Nephron (organoid): ENCODE results near the gene TRPM2.

Experiments used
- H3K27ac Mint-ChIP-seq, 3 experiments: 2 replicates each; pipeline ENCODE4 v1.8.0; 2020; ENCODE audit warnings: mixed read lengths in 3 of 3, mild to moderate bottlenecking in 2 of 3, moderate library complexity in 1 of 3
- H3K27me3 Mint-ChIP-seq: 2 replicates; pipeline ENCODE4 v1.8.0; 2021; ENCODE audit warnings: low read depth, mild to moderate bottlenecking, moderate library complexity, mixed read lengths
- H3K36me3 Mint-ChIP-seq: 2 replicates; pipeline ENCODE4 v1.8.0; 2020; ENCODE audit warnings: low read depth, mixed read lengths
- H3K4me1 Mint-ChIP-seq: 2 replicates; pipeline ENCODE4 v1.8.0; 2020; ENCODE audit warnings: mixed read lengths
- H3K4me3 Mint-ChIP-seq, 3 experiments: 2 replicates each; pipeline ENCODE4 v1.8.0; 2020; ENCODE audit warnings: mild to moderate bottlenecking in 3 of 3, mixed read lengths in 3 of 3, moderate library complexity in 2 of 3
- H3K9me3 Mint-ChIP-seq: 2 replicates; pipeline ENCODE4 v1.8.0; 2020; ENCODE audit warnings: mixed read lengths
- TF ChIP-seq, protein P1 (sequence below), 3 experiments: fragments of 200-600 bp; sonication (generic); IDR thresholded peaks; one replicate each; pipeline ENCODE4 v1.5.0; 2021; ENCODE audit warnings: antibody characterized with exemption in 3 of 3; ENCODE audit not compliant: unreplicated experiment in 3 of 3

TRPM2 gene

DNA sequence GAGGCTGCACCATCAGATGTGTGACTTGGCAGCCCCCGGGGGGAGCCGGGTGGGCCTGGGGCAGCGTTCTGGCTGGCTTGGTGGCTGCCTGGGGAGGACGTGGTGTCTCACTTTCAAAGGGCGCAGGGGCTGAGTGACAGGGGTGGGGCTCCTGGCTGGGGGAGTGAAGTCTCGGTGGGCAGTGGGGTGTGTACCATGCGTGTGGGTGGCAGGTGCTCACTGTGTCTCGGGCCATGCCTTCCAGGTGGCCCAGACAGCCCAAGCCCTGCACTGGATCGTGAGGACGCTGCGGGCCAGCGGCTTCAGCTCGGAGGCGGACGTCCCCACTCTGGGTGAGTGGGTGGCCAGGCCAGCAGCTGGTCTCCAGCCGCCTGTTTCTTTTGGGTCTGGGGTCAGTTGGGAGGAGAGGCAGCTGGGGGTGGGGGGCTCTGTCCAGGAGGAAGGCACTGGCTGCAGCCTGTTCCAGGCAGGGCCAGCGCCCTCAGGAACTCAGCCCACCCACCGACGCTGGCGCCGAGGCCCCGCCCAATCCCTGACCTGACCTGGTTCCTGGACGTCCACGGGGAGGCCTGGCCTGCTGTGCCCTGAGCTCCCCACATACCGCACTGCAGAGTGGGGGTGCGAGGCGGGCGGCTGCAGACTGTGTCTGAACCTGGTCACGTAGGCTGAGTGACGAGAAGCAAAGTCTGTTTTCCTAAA is 71.3 kb downstream of the TRPM2 start:
- no peak overlapping the region for H3K27ac Mint-ChIP-seq
- no peaks in the 10 kb centered on the region for H3K36me3 Mint-ChIP-seq
- peaks cover 5% of the 10 kb centered on the region for H3K4me1 Mint-ChIP-seq
- H3K4me3 Mint-ChIP-seq, result no peak overlapping the region
- TF ChIP-seq, protein P1, sequence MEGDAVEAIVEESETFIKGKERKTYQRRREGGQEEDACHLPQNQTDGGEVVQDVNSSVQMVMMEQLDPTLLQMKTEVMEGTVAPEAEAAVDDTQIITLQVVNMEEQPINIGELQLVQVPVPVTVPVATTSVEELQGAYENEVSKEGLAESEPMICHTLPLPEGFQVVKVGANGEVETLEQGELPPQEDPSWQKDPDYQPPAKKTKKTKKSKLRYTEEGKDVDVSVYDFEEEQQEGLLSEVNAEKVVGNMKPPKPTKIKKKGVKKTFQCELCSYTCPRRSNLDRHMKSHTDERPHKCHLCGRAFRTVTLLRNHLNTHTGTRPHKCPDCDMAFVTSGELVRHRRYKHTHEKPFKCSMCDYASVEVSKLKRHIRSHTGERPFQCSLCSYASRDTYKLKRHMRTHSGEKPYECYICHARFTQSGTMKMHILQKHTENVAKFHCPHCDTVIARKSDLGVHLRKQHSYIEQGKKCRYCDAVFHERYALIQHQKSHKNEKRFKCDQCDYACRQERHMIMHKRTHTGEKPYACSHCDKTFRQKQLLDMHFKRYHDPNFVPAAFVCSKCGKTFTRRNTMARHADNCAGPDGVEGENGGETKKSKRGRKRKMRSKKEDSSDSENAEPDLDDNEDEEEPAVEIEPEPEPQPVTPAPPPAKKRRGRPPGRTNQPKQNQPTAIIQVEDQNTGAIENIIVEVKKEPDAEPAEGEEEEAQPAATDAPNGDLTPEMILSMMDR (IDR thresholded peaks at IDR 0.05; ENCODE audit: unreplicated experiment in 3 of 3), result no peak
- peaks cover 3% of the 10 kb centered on the region for H3K9me3 Mint-ChIP-seq
- no peaks in the 10 kb centered on the region for H3K27me3 Mint-ChIP-seq

GRCh38 chr21:44425307-44425894 is 72.0 kb downstream of the TRPM2 start:
- Mint-ChIP-seq H3K27me3 (no peaks in the 10 kb centered on the region), H3K4me1 (peaks cover 5% of the 10 kb centered on the region), H3K27ac (no peak overlapping the region), H3K9me3 (peaks cover 6% of the 10 kb centered on the region), H3K4me3 (no peak overlapping the region), H3K36me3 (no peaks in the 10 kb centered on the region)
- TF ChIP-seq, protein P1 (IDR thresholded peaks at IDR 0.05; ENCODE audit: unreplicated experiment in 3 of 3), result no peak

DNA sequence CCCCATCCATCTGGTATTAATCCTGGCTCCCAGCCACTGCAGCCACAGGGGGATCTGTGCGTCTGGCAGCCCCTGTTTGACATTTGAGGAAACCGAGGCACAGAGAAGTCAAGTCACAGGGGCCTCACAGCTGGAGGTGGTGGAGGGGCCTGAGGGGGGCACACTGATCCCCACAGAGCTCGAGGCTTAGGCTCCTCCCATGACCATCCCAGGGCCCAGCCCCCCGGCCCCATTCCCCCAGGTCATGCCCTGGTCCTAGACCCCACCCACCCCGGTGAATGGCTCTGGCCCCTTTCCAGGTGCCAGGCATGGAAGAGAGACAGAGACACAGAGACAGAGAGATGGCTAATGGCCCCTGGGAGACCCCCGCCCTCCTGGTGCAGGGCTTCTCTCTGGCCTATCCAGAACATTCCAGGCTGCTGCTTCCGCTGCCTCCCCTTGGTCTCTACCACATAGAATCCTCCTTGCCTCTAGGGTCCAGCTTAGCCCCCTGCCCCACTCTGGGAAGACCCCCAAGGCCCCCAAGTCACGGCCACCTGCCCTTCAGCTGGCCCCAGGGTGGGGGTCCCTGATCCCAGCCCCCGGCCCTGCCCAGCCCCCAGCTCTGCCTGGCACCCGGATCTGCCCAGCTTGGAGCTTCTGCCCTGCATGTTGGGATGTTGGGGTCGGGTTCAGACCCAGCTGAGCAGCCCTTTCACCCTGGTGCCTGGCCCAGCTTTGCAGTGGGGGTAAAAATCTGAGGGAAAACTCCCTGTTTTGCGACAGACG is 72.7 kb downstream of the TRPM2 start:
- no peak overlapping the region for H3K4me3 Mint-ChIP-seq
- TF ChIP-seq, protein P1 (IDR thresholded peaks at IDR 0.05; ENCODE audit: unreplicated experiment in 3 of 3), result no peak
- no peaks in the 10 kb centered on the region for H3K27me3 Mint-ChIP-seq
- H3K4me1 Mint-ChIP-seq, result peaks cover 5% of the 10 kb centered on the region
- peaks cover 9% of the 10 kb centered on the region for H3K9me3 Mint-ChIP-seq
- H3K36me3 Mint-ChIP-seq, result no peaks in the 10 kb centered on the region
- H3K27ac Mint-ChIP-seq, result no peak overlapping the region

- no peak overlapping the region for H3K27ac Mint-ChIP-seq
- peaks cover 12% of the 10 kb centered on the region for H3K9me3 Mint-ChIP-seq
- H3K36me3 Mint-ChIP-seq, result no peaks in the 10 kb centered on the region
- TF ChIP-seq, protein P1 (IDR thresholded peaks at IDR 0.05; ENCODE audit: unreplicated experiment in 3 of 3), result no peak
- H3K27me3 Mint-ChIP-seq, result no peaks in the 10 kb centered on the region
- H3K4me3 Mint-ChIP-seq, result no peak overlapping the region
- peaks cover 5% of the 10 kb centered on the region for H3K4me1 Mint-ChIP-seq
Measured at GRCh38 chr21:44426663-44427191, 73.3 kb downstream of the TRPM2 start.

- Mint-ChIP-seq H3K36me3 (no peaks in the 10 kb centered on the region), H3K4me3 (no peak overlapping the region), H3K27me3 (no peaks in the 10 kb centered on the region), H3K27ac (no peak overlapping the region), H3K4me1 (peaks cover 5% of the 10 kb centered on the region), H3K9me3 (peaks cover 16% of the 10 kb centered on the region)
- TF ChIP-seq, protein P1 (IDR thresholded peaks at IDR 0.05; ENCODE audit: unreplicated experiment in 3 of 3), result no peak
Measured at GRCh38 chr21:44427241-44428120, 74.1 kb downstream of the TRPM2 start.
